Measurements from ENCODE around the gene RFX8.
"Not testable (repeated sequence)": the region's sequence is repeated elsewhere in the genome, so short reads cannot be mapped to it uniquely, and the experiment has no call there.

Gene RFX8

DNA sequence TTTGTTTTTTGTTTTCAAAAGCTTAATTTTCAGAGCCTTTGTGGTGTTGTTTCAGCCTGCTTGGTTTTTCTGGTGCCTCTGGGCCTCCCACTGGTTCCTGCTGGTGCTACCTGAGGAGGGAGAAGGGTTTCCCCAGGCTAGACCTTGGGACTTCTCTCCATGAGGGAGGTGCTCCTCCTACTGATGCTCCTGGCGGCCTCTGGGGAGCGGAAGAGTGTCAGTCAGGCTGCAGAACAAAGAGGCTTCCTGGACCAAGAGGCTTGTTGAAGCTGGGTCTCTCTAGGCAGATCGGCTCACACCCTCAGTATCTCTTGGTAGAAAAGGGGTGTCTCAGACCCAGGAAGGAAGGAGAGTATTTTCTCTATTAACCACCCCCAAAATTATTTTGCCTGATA, 32.2 kb downstream of the RFX8 start:
- in situ Hi-C loops (cut with MboI; ENCODE audit: low sequenced_read_pairs) = no loop called here

DNA sequence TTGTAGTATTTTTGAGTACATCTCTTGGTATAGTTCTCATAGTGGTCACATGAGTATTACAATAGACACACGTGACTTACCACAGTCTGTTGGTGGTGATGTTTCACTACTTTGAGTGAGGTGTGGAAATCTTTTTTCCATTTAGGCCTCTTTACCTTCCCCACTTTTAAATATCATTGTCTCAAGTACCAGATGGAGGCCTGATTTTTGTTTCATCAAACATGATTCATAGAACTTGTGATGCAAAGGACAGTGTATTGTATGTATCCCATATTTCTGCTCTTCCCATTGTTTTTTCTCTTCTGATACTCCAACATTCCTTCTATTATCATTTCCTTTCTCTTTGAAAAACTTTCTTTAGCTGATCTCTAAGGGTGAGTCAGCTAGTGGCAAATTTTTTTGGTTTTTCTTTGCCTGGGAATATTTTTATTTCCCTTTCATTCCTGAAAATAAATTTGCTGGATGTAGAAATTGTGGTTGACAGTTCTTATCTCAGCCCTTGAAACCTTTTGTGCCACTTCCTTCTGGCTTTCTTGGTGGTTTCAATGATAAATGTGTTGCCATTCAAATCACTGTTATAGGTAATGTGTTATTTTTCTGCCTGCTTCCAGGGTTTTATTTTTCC, 32.8 kb downstream of the RFX8 start:
- in situ Hi-C loops (cut with MboI; ENCODE audit: low sequenced_read_pairs) = no loop called here

DNA sequence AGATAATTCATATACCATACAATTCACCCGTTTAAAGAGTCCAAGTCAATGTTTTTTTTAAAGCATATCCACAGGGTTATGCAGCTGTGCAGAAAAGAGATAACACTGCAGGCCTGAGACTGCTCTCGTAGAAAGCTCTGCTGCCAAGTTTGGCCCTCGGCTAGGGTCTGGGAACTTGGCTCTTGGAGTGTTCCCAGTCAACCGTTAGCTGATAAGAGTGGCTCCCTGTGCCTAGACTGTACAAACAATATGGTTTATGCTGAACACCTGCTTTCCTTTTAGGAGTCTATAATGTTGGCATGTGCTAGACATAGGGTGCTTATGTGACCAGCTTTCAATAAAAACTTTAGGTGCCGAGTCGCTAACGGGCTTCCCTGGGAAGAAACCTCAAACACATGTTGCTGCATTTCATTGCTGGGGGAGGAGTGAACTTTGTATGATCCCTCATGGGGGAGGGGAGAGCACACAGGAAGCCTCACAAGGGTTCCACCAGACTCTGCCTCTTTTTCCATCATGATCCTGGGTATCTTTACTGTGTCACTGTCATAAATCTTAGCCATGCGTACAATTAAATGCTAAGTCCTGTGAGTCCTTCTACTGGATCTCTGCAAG, 34.7 kb downstream of the RFX8 start:
- in situ Hi-C loops (cut with MboI; ENCODE audit: low sequenced_read_pairs) = no loop called here

DNA sequence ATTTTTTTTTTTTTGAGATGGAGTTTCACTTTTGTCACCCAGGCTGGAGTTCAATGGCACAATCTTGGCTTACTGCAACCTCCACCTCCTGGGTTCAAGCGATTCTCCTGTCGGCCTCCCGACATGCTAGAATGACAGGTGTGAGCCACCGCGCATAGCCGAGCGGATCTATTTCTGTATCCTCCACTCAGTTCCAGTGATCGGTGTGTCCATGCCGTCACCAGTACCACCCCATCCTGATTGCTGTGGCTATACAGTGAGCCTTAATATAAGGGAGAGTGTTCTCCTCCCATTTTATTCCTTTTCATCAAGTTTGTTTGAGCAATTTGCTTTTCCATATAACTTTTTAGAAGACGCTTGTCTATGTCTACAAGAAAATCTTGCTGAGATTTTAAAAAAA, 35.2 kb downstream of the RFX8 start:
- in situ Hi-C loops (cut with MboI; ENCODE audit: low sequenced_read_pairs) = no loop called here

DNA sequence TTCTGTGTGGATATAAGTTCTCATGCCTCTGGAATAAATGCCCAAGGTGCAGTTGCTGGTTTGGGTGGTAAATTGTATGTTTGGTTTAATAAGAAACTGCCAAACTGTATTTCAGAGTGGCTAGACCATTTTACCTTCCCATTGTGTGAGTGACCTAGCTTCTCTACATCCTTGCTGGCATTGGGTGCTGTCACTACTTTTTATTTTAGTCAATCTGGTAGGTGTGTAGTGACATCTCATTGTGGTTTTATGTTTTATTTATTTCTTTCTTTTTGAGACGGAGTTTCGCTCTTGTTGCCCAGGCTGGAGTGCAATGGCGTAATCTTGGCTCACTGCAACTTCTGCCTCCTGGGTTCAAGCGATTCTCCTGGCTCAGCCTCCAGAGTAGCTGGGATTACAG, 36.4 kb downstream of the RFX8 start:
- in situ Hi-C loops (cut with MboI; ENCODE audit: low sequenced_read_pairs) = not testable (repeated sequence)

DNA sequence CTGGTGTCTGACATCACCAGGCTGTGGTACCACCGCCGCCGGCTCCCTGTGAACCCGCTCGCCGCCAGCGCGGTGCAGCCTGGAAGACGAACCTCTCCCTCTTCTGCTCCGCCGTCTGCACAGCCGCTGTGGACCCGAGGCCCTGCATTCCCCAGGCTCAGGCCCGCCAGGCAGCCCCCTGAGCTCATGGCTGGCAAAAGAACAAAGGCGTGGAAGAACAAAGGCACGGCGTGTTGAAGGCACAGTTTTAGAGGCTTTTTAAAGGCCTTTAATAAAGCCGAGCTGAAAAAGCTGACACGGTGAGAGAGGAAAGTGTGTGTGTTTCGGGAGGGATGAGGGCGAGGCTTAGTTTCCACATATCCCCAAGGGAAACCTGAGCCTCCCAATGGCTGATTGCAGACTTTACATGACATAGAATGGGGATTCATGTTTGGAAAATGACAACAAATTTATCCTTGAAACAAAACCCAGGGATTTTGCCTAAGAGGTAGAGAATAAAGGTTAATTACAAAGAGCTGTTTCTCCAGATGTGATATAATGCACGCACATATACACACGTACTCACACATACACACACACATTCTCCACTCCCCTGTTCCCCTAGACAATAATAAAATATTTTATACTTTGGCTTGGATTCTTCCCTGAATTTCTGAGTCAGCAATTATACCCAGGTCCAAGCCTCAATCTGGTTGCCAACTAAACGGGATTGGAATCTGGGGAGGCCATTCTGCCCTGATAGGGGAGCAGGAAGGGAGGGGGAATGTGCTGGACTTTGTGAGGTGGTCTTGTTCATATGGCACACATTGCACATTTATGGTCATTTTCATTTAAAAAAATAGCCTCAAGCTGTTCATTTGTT, 39.7 kb downstream of the RFX8 start:
- in situ Hi-C loops (cut with MboI; ENCODE audit: low sequenced_read_pairs) = no loop called here

DNA sequence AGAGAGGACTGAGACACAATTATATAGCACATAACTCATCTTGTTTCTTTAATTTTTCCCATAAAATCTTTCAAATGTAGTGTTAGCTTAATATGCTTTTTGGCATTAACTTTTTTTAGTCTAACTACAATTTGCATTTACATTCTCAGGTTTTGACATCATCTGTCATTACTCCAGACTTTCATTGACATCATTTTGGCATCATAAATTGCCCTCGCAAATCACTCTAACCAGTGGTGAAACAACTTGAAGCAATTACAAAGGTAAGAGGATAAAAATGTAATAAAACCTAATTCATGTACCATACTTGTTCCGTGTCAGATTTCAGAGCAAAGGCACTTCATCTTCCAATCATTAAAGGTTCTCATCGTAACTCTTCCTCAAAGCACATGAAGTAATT, 41.4 kb downstream of the RFX8 start:
- in situ Hi-C loops (cut with MboI; ENCODE audit: low sequenced_read_pairs) = no loop called here

DNA sequence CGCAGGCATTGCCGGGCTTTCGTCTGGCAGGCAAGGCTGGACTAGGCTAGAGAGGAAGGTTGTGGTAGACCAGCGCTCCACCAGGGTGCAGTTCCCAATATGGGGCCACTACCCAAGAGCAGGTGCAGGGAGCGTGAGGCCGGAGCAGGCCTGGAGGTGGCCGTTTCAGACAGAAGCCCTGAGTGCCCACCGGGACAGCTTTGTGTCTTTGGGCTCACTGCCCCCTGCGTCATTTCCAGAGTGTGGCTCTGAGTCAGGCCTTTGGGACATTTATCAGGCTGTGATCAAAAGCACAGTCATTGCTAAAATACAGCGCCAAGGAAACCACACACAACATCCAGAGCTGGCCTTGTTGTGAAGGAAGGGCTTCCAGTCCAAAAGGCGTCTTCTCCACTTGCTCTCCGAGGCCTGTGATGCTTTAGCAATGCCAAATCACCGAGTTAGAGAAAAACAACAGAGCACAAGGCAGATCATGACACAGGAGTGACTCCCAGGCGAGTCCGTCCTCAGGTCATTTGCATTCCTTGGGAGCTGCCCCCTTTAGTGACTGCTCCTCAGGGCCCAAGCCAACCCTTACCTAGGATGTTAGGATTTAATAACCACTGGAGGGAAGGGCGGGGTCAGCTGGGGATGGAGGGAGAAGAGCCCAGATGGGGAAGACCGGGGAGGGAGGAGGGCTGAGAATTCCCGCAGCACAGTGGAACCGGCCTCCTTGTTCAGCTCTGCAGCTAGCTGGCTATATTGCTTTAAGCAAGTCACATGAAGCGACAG, 42.3 kb downstream of the RFX8 start:
- in situ Hi-C loops (cut with MboI; ENCODE audit: low sequenced_read_pairs) = no loop called here

DNA sequence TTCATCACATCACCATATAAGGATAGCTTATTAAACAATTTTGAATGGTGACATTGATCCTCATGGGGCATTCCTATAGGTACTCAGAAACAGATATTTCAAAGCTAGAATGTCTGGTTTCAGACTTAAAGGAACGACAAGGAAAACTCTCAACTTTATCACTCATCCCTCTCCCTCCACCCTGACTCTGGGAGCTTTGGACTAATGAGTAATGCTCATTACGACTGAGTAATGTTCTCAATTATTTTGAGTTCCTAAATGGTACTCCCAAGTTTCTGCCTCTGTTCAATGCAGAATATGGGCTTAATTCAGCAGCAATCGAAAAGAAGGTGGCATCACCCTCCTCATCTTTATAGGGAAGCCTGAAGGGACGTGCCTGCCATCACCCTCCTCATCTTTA, 43.4 kb downstream of the RFX8 start:
- in situ Hi-C loops (cut with MboI; ENCODE audit: low sequenced_read_pairs) = no loop called here

DNA sequence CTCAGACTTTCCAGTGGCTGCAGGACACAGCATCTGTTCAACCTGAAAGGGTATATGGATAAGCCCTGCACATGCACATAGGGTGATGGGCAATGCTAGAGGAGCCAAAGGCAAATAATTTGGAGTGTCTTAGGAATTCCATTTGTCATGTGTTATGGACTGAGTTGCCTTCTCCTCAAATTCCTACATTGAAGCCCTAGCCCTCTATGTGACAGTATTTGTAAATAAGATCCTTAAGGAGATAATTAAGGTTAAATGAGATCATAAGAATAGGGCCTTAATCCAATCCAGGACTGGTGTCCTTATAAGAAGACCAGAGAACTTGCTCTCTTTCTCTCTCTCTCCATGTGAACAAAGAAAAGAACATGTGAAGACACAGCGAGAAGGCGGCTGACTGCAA, 44.8 kb downstream of the RFX8 start:
- in situ Hi-C loops (cut with MboI; ENCODE audit: low sequenced_read_pairs) = no loop called here

DNA sequence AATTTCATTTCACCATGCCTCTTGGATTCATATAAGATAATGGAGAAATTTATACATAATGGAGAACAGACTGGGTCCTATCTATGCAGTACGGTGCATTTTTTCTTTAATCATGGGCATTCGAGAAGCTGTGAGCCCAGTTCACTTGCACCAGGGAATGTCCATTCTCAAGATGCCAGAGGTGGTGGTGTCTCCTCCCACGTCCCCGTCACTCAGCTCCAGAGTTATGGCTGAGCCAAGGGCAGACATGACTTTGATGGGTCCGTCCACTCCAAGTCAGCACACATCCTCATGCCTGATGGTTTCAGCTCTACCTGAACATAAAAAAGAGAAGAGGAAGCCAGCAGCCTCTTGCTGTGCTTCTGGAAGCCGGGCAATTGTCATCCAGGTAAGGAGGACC, 45.5 kb downstream of the RFX8 start:
- in situ Hi-C loops (cut with MboI; ENCODE audit: low sequenced_read_pairs) = no loop called here

DNA sequence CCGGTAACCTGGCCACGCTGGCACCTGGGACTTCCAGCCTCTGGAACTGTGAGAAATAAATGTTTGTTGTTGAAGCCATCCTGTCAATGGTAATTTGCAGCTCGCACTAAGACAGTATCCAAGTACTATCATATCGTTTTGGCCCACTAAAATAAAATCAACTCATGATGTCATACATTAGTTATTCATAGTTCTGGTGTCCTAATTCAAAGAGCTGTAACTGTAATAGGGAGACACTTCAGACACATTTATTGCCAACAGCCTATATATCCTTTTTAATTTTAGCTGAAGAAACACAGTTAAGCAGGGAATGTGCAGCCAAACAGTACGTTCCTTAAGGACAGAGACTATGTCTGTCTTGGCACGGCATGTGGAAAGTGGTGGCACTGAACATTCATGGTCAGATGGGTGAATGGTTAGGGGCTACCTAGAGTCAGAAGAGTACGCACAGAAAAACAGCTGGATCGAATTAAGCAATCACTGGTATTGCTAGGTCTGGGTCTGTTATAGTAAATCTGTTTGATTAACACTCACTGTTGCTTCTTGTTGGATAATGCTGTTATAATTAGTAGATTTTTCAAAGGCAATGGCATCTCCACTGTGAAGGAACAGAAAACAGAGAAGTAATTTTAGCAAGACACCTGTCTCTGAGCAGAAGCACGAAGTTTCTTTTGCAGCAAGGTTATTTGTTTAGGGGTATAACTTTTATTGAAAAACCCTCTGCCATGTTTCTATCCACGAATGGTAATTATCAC, 46.3 kb downstream of the RFX8 start:
- in situ Hi-C loops (cut with MboI; ENCODE audit: low sequenced_read_pairs) = no loop called here

DNA sequence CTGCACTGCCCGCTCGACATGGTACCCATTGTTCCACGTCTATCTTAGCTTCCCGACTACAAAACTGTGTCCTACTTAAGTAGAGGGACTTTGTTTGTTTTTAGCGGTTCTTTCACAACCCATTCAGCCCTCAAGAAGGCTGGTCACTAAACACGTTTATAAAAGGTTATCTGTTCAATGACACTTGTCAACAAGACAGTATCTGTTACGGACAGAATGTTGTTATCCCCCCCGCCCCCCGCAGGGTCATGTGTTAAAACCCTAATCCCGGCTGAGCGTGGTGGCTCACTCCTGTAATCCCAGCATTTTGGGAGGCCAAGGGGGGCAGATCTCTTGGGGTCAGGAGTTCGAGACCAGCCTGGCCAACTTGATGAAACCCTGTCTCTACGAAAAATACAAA, 47.2 kb downstream of the RFX8 start:
- in situ Hi-C loops (cut with MboI; ENCODE audit: low sequenced_read_pairs) = no loop called here

DNA sequence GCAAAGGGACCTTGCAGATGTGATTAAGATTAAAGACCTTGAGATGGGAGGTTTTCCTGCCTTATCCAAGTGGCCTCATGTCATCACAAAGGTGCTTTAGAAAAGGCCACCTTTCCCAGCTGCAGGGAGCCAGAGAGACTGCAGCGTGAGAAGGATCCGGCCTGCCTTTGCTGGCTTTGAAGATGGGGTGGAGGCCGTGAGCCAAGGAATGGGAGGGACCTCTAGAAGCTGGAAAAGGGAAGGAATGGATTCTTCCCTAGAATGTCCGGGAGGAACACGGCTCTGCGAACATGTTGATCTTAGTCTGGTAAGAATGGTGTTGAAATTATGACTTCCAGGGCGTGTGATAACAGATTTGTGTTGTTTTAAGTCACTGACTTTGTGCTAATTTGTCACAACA, 47.7 kb downstream of the RFX8 start:
- in situ Hi-C loops (cut with MboI; ENCODE audit: low sequenced_read_pairs) = no loop called here

DNA sequence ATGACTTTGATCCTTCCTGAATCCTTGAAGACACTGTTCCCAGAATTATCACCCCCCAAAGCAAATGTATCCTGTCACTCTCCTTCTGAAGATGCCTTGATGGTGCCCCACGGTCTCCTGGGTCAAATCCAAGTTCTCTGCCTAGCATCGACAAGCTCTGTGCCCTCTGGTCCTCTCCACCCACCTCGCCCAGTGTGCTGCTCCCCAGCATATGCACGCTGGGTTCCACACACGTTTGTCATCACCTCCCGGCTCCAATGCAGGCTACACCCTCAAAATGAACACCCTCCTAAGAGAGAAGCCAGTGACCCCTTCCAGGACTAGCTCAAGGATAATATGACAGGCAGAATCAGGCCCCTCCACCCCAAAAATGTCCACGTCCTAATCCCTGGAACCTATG, 48.1 kb downstream of the RFX8 start:
- in situ Hi-C loops (cut with MboI; ENCODE audit: low sequenced_read_pairs) = no loop called here

DNA sequence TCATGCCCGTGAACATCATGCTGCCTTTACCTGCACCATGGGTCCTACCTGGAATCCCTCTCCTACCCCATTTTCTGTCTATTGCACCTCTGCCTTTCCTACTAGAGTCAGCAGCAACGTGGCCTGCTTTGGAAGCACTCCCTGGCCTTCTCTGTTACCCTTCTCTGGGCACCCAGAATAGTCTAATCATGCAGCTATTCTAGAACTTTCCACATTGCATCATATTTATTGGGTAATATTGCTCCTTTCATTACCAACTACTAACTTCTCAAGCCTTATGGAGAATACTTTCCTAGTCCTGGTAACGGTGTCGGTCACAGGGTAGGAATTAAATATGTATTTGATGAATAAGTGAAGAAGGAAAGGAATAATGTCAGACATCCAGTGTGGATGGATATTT, 54.3 kb downstream of the RFX8 start:
- in situ Hi-C loops (cut with MboI; ENCODE audit: low sequenced_read_pairs) = loop anchor here (25.0 kb wide), 1 partner anchor 442 kb away; no protein-coding TSS in a partner anchor

DNA sequence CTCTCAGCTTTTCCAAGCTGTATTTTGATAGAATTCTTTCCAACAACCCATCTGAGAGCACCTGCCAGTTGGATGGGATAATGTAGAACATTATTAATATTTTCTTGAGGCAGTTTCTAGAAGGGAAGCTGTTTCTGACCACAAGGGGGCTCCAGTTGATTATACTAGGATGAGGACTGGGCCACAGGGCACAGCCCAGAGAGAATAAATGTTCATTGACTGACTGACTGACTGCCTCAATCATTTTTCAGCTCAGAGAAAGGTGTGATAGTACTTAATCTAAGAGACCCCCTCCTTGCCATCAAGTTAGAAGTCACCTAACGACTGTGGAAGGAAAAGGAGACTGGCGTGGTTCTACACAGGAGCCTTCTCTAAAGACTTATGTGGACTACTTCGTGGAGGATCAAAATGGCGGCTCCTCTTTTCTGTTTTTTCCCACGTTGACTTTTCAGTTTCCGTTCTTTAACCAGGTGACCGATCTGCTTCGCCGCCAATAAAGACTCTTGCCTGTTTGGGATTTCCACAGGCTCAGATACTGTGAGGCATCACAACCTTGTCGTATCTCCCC, 55.7 kb downstream of the RFX8 start:
- in situ Hi-C loops (cut with MboI; ENCODE audit: low sequenced_read_pairs) = loop anchor here (25.0 kb wide), 1 partner anchor 443 kb away; no protein-coding TSS in a partner anchor

DNA sequence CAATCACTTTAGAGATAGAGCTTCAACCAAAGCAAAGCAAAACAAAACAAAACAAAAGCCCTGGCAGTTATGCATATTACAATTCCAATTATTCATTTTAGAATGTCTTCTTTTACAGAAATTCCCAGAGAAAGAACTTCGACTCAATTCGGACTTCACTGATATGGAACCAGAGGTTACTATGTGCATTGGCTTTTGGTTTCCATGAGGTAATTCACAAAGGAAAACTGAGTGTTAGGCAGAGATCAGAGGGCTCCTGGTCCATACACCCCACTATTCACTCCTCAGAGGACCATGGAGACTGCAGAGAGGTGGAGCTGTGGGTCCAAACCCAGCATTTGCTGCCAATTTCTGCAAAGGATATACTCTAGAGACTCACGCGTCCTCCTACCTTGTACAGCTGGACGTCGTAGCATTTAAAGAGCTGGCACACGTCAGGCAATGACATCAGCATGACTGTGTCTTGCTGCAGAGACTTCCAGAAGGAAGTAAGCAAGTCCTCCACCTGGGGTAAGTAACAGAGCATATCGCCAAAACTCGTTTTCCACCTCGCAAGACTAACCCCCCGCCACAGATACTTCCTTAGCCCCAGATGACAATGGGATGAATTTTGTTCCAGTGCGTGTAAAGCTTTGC, 56.3 kb downstream of the RFX8 start:
- in situ Hi-C loops (cut with MboI; ENCODE audit: low sequenced_read_pairs) = loop anchor here (25.0 kb wide), 1 partner anchor 444 kb away; no protein-coding TSS in a partner anchor

DNA sequence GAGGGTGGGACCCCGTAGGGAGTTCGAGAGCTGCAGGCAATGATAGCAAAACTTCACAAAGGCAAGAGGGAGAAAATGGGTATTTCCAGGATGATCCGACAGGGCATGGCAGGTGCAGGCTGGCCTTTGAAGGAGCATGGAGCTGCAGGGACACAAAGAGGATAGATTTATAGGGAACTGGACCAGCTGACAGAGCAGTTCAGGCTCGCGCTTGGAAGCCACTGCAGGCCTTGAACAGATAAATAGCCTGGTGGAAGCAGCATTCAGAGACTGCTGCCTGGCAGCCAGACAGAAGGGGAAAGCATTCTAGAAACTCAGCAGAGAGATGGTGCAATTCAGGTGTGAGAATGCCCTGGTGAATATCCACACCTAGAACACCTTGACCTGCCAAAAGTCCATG, 58.3 kb downstream of the RFX8 start:
- in situ Hi-C loops (cut with MboI; ENCODE audit: low sequenced_read_pairs) = loop anchor here (25.0 kb wide), 1 partner anchor 446 kb away; no protein-coding TSS in a partner anchor

DNA sequence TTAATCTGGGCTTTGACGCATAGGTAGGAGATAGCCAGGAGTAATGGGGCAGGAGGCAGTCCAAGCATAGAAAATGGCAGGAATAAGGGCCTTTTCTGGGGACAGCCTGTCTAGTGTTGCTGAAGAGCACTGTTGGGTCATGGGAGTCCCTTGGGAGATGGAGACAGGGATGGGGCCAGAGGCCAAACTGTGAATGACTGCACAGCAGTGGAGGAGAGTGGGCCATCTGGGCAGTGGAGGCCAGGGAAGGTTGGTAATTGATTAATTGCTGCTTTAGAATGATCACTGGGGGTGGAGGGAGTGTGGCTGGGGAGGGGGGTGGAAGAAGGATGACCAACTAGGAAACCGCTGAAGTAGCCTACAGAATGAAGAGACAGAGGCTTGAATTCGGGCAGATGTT, 59.0 kb downstream of the RFX8 start:
- in situ Hi-C loops (cut with MboI; ENCODE audit: low sequenced_read_pairs) = loop anchor here (25.0 kb wide), 1 partner anchor 446 kb away; no protein-coding TSS in a partner anchor
